Stimulated activated naive CD8-positive, alpha-beta T cell treated with anti-CD3 and anti-CD28 coated beads, Interleukin-15, Interleukin-2, amounts not matched to agents 100 U/mL and 50 U/mL, for 24 hours (primary cell): ENCODE measurements around the gene ZNF516.

Source experiments
- ATAC-seq: fragments of 150-1000 bp; cut with Tn5 transposase; one replicate; pipeline ENCODE4 v1.10.0; 2021
- DNase-seq: peaks from one replicate; pipeline ENCODE4 v3.0.0; 2021

ZNF516 gene

GRCh38 chr18:76468345-76469304 is 26.4 kb downstream of the ZNF516 start:
- DNase-seq: no peak
- ATAC-seq: no peak

GRCh38 chr18:76467371-76468190 is 27.5 kb downstream of the ZNF516 start:
- DNase-seq (no peak), ATAC-seq (no peak)

GRCh38 chr18:76466410-76466991 is 28.5 kb downstream of the ZNF516 start:
- no peak for DNase-seq
- no peak for ATAC-seq

- ATAC-seq: no peak
- DNase-seq: no peak
Observed at GRCh38 chr18:76465630-76466409, 29.2 kb downstream of the ZNF516 start.

GRCh38 chr18:76464281-76465259 is 30.5 kb downstream of the ZNF516 start:
- ATAC-seq: no peak

GRCh38 chr18:76463872-76464271 is 31.2 kb downstream of the ZNF516 start:
- DNase-seq: no peak
- ATAC-seq: no peak

More at GRCh38 chr18:76464281-76465259, 30.5 kb downstream of the ZNF516 start:
- no peak for DNase-seq

GRCh38 chr18:76463358-76463757 is 31.7 kb downstream of the ZNF516 start:
- DNase-seq (no peak), ATAC-seq (no peak)

GRCh38 chr18:76462326-76462694 is 32.7 kb downstream of the ZNF516 start:
- no peak for DNase-seq
- ATAC-seq: no peak

- no peak for DNase-seq
- ATAC-seq: no peak
Observed at GRCh38 chr18:76461692-76462325, 33.2 kb downstream of the ZNF516 start.

- no peak for DNase-seq
Observed at GRCh38 chr18:76461148-76461547, 33.9 kb downstream of the ZNF516 start.

GRCh38 chr18:76460482-76460881 is 34.6 kb downstream of the ZNF516 start:
- no peak for ATAC-seq
- no peak for DNase-seq

More at GRCh38 chr18:76461148-76461547, 33.9 kb downstream of the ZNF516 start:
- no peak for ATAC-seq

- ATAC-seq (no peak), DNase-seq (no peak)
Observed at GRCh38 chr18:76459687-76460350, 35.2 kb downstream of the ZNF516 start.

GRCh38 chr18:76459312-76459686 is 35.7 kb downstream of the ZNF516 start:
- no peak for ATAC-seq
- no peak for DNase-seq

- no peak for DNase-seq
- ATAC-seq: no peak
Observed at GRCh38 chr18:76458522-76459311, 36.3 kb downstream of the ZNF516 start.

GRCh38 chr18:76457957-76458356 is 37.1 kb downstream of the ZNF516 start:
- ATAC-seq (no peak), DNase-seq (no peak)

GRCh38 chr18:76457475-76457874 is 37.6 kb downstream of the ZNF516 start:
- ATAC-seq (no peak), DNase-seq (no peak)

- DNase-seq (no peak), ATAC-seq (no peak)
Observed at GRCh38 chr18:76456823-76457222, 38.2 kb downstream of the ZNF516 start.

- no peak for ATAC-seq
- DNase-seq: no peak
Observed at GRCh38 chr18:76456018-76456750, 38.9 kb downstream of the ZNF516 start.
